Measurements from ENCODE around the gene OR52M1.

Gene OR52M1

DNA sequence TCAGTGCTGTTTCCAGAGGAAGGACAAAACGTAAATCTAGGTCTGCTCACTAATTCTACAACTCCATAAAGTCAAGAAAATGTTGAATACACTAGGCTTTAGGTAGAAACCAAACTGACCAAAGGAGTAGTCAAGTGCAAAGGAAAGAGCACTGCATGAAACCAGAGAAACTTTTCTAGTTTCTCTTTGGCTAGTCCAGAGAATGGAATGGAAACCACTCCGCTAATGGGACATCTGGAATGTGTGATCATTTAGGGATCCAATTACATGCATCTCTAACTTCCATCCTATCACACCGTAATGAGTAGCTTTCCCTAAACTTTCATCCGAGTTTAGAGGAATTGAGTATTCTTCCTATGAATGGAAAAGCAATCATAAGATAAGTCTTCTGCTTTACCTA is 2.4 kb downstream of the OR52M1 start:
- Histone ChIP-seq H3K27me3 (ENCODE audit: insufficient read depth, low read depth, severe bottlenecking) (peaks cover 45% of the 10 kb centered on the region), H3K36me3 (no peaks in the 10 kb centered on the region), H3K9me3 (ENCODE audit: severe bottlenecking) (no peaks in the 10 kb centered on the region), H3K27ac (no peak overlapping the region), H3K4me3 (ENCODE audit: low read depth, low read length) (no peak overlapping the region)
- no peak for DNase-seq
- TF ChIP-seq, protein P1, sequence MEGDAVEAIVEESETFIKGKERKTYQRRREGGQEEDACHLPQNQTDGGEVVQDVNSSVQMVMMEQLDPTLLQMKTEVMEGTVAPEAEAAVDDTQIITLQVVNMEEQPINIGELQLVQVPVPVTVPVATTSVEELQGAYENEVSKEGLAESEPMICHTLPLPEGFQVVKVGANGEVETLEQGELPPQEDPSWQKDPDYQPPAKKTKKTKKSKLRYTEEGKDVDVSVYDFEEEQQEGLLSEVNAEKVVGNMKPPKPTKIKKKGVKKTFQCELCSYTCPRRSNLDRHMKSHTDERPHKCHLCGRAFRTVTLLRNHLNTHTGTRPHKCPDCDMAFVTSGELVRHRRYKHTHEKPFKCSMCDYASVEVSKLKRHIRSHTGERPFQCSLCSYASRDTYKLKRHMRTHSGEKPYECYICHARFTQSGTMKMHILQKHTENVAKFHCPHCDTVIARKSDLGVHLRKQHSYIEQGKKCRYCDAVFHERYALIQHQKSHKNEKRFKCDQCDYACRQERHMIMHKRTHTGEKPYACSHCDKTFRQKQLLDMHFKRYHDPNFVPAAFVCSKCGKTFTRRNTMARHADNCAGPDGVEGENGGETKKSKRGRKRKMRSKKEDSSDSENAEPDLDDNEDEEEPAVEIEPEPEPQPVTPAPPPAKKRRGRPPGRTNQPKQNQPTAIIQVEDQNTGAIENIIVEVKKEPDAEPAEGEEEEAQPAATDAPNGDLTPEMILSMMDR (IDR thresholded peaks at IDR 0.05; ENCODE audit: low read depth, low read length), result no peak

DNA sequence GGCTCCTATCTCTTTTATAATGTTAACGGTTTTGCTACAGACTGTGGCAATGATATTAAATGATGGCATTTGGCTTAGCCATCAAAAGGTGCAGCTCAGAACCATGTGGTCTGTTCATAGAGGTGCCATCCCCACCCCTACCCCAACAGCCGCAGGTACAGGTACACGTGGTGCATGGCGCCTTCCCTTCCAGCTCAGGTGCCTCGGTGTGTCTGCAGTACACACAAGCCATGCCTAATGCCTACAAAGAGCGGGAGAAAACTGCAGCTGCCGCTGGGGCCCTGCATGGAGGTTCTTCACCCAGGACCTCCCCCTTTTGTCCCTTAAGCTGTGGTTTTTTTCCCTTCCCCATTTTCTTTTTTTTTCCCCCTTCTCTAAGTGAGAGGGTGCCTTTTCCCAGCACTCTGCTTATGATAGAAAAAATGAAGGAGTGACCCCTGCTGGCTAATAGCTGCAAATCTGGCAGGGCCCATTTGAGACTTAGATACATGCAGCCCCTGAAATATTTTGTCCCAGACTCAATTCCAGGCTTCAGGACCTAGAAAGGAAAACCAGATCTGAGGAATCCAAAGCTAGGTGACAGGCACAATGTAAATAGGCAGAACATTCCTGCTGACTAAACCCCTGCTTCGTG is 6.5 kb downstream of the OR52M1 start:
- Histone ChIP-seq H3K9me3 (ENCODE audit: severe bottlenecking) (no peaks in the 10 kb centered on the region), H3K4me3 (ENCODE audit: low read depth, low read length) (no peak overlapping the region), H3K36me3 (no peaks in the 10 kb centered on the region), H3K27ac (no peak overlapping the region), H3K27me3 (ENCODE audit: insufficient read depth, low read depth, severe bottlenecking) (peaks cover 40% of the 10 kb centered on the region)
- DNase-seq, result no peak
- TF ChIP-seq, protein P1 (IDR thresholded peaks at IDR 0.05; ENCODE audit: low read depth, low read length), result peak; percentile 30

DNA sequence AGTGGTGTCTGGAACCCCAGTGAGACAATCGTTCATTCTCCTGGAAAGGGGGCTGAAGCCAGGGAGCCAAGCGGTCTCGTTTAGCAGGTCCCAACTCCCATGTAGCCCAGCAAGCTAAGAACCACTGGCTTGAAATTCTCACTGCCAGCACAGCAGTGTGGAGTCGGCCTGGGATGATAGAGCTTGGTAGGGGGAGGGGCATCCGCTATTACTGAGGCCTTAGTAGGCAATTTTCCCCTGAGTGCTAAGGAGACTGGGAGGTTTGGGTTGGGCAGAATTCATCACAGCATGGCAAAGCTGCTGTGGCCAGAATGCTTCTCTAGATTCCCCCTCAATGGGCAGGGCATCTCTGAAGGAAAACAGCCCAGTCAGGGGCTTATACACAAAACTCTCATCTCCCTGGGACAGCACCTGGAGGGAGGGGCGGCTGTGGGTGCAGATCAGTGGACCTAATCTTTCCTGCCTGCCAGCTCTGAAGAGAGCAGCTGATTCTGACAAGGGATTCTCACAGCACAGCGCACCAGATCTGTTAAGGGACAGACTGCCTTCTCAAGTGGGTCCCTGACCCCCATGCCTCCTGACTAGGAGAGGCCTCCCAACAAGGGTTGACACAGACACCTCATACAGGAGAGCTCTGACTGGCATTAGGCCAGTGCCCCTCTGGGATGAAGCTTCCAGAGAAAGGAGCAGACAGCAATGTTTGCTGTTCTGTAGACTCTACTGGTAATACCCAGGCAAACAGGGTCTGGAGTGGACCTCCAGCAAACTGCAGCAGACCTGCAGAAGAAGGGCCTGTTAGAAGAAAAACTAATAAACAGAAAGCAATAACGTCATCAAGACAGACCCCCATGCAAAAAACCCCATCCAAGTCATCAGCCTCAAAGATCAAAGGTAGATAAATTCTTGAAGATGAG is 14.8 kb downstream of the OR52M1 start:
- TF ChIP-seq, protein P1 (IDR thresholded peaks at IDR 0.05; ENCODE audit: low read depth, low read length), result no peak
- no peak for DNase-seq
- H3K4me3 ChIP-seq (ENCODE audit: low read depth, low read length), result no peak overlapping the region
- H3K36me3 ChIP-seq, result no peaks in the 10 kb centered on the region
- no peaks in the 10 kb centered on the region for H3K9me3 ChIP-seq (ENCODE audit: severe bottlenecking)
- peaks cover 68% of the 10 kb centered on the region for H3K27me3 ChIP-seq (ENCODE audit: insufficient read depth, low read depth, severe bottlenecking)
- no peak overlapping the region for H3K27ac ChIP-seq

DNA sequence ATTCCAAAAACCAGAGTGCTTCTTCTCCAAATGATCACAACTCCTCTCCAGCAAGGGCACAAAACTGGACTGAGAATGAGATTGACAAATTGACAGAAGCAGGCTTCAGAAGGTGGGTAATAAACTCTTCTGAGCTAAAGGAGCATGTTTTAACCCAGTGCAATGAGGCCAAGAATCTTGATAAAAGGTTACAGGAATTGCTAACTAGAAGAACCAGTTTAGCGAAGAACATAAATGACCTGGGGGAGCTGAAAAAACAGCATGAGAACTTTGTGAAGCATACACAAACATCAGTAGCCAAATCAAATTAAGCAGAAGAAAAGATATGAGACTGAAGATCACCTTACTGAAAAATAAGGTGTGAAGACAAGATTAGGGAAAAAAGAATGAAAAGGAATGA is 15.5 kb downstream of the OR52M1 start:
- Histone ChIP-seq H3K4me3 (ENCODE audit: low read depth, low read length) (no peak overlapping the region), H3K36me3 (no peaks in the 10 kb centered on the region), H3K27ac (no peak overlapping the region), H3K27me3 (ENCODE audit: insufficient read depth, low read depth, severe bottlenecking) (peaks cover 61% of the 10 kb centered on the region), H3K9me3 (ENCODE audit: severe bottlenecking) (no peaks in the 10 kb centered on the region)
- no peak for DNase-seq
- TF ChIP-seq, protein P1 (IDR thresholded peaks at IDR 0.05; ENCODE audit: low read depth, low read length), result no peak

DNA sequence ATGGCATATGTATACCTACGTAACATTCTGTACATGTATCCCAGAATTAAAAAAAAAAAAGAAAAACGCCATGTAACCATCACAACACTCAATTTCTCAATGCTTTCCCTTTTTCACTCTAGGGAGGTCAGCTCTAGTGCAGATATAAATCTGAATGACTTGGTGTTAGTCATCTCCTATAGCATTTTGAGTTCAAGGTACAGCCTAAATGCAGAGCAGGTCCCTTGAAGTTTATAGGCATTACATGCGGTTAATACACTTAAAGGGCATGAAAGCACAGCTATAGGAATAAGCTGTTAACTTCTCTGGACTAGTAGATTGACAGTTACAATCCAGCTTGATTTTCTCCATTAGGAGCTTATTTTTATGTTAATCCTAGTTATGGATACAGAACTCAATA is 20.4 kb downstream of the OR52M1 start:
- TF ChIP-seq, protein P1 (IDR thresholded peaks at IDR 0.05; ENCODE audit: low read depth, low read length), result no peak
- Histone ChIP-seq H3K27me3 (ENCODE audit: insufficient read depth, low read depth, severe bottlenecking) (peaks cover 52% of the 10 kb centered on the region), H3K4me3 (ENCODE audit: low read depth, low read length) (no peak overlapping the region), H3K9me3 (ENCODE audit: severe bottlenecking) (no peaks in the 10 kb centered on the region), H3K27ac (no peak overlapping the region), H3K36me3 (no peaks in the 10 kb centered on the region)
- DNase-seq, result no peak
